ENCODE data around the gene MUC2. TPM values are rescaled to one million over a fixed set of nuclear protein-coding genes. Genes with fewer than 3 reads are reported as not detected.
A peak's percentile ranks its signal among the peaks of the same experiment; 100 is the strongest.

MUC2 gene
- total RNA-seq, 2 experiments from 2014 or later, result not detected

DNA sequence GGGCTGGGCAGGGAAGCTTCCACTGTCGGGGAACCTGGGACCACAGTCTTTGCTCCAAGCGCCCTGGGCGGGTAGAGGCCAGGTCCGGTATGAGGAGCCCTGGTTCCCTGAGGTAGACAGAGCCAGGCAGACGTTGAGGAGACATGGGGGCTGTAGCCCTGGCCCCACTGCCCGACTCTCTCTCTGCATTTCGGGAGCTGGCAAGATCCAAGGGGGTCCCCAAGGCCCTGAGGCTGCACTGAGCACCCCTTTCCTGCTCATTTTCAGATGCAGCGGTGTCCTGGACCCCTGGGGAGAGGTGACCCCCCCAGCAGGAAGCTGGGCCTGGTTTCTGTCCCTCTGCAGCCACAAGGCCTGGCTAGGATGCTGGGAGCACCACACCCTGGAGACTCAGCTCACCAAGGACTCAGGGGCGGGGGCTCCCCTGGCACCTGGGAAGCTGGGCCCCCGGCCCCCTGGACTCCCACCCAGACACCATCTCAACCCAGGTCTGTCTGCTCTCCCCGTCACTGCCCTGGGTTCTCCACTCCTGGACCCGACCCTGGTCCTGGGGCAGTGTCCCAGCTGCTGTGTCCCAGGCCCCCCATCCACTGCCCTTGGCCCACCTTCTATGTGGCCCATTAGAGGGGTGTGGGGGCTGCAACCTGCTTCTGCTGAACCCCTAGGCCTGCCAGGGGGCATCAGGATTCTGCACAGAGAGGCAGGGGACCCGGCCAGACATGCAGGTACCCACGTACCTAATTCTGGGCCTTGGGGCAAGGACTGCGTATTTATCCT lies 23.1 kb upstream of the MUC2 start:
- Histone ChIP-seq H3K27ac (ENCODE audit: low read depth, low read length, poor library complexity, severe bottlenecking) (no peak overlapping the region), H3K4me2 (ENCODE audit: low read length) (no peak overlapping the region), H3K36me3 (ENCODE audit: insufficient read depth, low read length) (no peaks in the 10 kb centered on the region), H3K9me2 (ENCODE audit: insufficient read depth, low read length) (no peaks in the 10 kb centered on the region), H3K4me3 (ENCODE audit: low read depth, low read length, poor library complexity, severe bottlenecking) (no peak overlapping the region), H4K20me1 (ENCODE audit: insufficient read depth, low read length) (no peaks in the 10 kb centered on the region), H3K9me3 (ENCODE audit: low read length) (no peaks in the 10 kb centered on the region), H3K79me2 (ENCODE audit: insufficient read depth, low read depth, low read length) (no peaks in the 10 kb centered on the region), H3K4me1 (ENCODE audit: insufficient read depth, low read length, poor library complexity, severe bottlenecking) (no peaks in the 10 kb centered on the region), H2AFZ (ENCODE audit: low read length) (peak overlapping the region; percentile 51; the same call in 1 of the 2 replicates)
- TF ChIP-seq, protein P1, sequence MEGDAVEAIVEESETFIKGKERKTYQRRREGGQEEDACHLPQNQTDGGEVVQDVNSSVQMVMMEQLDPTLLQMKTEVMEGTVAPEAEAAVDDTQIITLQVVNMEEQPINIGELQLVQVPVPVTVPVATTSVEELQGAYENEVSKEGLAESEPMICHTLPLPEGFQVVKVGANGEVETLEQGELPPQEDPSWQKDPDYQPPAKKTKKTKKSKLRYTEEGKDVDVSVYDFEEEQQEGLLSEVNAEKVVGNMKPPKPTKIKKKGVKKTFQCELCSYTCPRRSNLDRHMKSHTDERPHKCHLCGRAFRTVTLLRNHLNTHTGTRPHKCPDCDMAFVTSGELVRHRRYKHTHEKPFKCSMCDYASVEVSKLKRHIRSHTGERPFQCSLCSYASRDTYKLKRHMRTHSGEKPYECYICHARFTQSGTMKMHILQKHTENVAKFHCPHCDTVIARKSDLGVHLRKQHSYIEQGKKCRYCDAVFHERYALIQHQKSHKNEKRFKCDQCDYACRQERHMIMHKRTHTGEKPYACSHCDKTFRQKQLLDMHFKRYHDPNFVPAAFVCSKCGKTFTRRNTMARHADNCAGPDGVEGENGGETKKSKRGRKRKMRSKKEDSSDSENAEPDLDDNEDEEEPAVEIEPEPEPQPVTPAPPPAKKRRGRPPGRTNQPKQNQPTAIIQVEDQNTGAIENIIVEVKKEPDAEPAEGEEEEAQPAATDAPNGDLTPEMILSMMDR (conservative IDR thresholded peaks at IDR 0.05; ENCODE audit: low read length), result peak; percentile 46; the same call in 1 of the 2 replicates
- TF ChIP-seq EZH2phosphoT487 (IDR thresholded peaks at IDR 0.05; ENCODE audit: borderline replicate concordance, low read depth, low read length), result no peak
- POLR2A ChIA-PET, result no interaction called here
- DNase-seq (ENCODE audit: low spot score), result no peak
- intact Hi-C loops (cut with micrococcal nuclease; ENCODE audit: unreplicated experiment), result loop anchor here (1.0 kb wide), 2 partner anchors 126 to 203 kb away; partner anchors contain the start of gene AP2A2
- no TSS peak for BruUV-seq (replicated peaks)
- CTCF ChIA-PET (ENCODE audit: unreplicated experiment), result interaction anchor here (0.9 kb wide), 1 partner anchor 203 kb away, joined by 3 read pairs; no protein-coding TSS in a partner anchor

DNA sequence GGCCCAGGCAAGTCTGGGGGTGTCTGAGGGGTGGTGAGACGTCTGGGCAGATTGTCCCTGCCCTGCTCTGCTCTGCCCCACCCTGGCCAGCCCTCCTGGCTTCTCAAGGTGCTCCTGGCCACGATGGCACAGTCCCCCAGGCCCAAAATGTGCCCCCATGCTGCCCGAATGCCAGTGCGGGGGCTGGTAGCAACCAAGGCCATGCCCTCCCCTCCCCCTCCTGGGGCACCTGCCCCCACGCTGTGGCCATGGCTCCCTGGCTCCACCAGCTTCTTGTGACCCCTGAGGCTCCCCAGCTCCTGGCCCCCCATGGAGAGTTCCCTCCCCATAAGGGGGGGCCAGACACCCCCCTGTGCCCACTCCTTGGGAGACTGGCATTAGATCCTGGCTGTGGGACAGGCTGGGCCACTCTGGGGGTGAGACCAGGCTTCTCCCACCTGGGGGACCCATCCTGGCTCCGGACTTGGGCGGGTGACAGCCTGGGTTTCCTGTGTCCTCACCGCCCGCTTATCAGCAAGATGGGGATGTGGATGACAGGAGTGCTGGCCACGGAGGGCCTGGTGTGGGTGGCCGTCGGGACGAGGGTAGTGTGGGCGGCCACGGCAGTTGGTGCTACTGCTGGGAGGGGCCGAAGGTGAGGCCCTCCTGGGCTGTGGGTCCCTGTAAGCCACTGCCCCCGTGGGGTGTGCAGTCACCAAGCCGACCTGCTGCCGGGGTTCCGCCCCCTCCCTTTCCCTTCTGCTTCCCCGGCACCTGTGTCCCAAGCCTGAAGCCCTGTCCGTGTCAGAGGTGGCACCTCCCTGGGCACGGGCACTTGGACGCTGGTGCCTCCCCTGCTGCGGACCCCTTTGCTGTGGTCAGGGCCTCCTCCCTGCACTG lies 22.3 kb upstream of the MUC2 start:
- no TSS peak for BruUV-seq (replicated peaks)
- TF ChIP-seq, protein P1 (conservative IDR thresholded peaks at IDR 0.05; ENCODE audit: low read length), result no peak
- TF ChIP-seq EZH2phosphoT487 (IDR thresholded peaks at IDR 0.05; ENCODE audit: borderline replicate concordance, low read depth, low read length), result no peak
- Histone ChIP-seq H3K9me3 (ENCODE audit: low read length) (no peaks in the 10 kb centered on the region), H4K20me1 (ENCODE audit: insufficient read depth, low read length) (no peaks in the 10 kb centered on the region), H2AFZ (ENCODE audit: low read length) (no peak overlapping the region), H3K36me3 (ENCODE audit: insufficient read depth, low read length) (no peaks in the 10 kb centered on the region), H3K27ac (ENCODE audit: low read depth, low read length, poor library complexity, severe bottlenecking) (no peak overlapping the region), H3K79me2 (ENCODE audit: insufficient read depth, low read depth, low read length) (no peaks in the 10 kb centered on the region), H3K4me3 (ENCODE audit: low read depth, low read length, poor library complexity, severe bottlenecking) (no peak overlapping the region), H3K9me2 (ENCODE audit: insufficient read depth, low read length) (no peaks in the 10 kb centered on the region), H3K4me2 (ENCODE audit: low read length) (no peak overlapping the region), H3K4me1 (ENCODE audit: insufficient read depth, low read length, poor library complexity, severe bottlenecking) (no peaks in the 10 kb centered on the region)
- ChIA-PET CTCF (ENCODE audit: unreplicated experiment) (interaction anchor here (0.5 to 0.9 kb wide), 2 partner anchors 30 to 204 kb away, joined by 3 to 4 read pairs; no protein-coding TSS in a partner anchor), POLR2A (no interaction called here)
- intact Hi-C loops (cut with micrococcal nuclease; ENCODE audit: unreplicated experiment), result no loop called here
- no peak for DNase-seq (ENCODE audit: low spot score)
